Measurements from ENCODE around the gene TRIM75.
"Not testable (repeated sequence)": the region's sequence is repeated elsewhere in the genome, so short reads cannot be mapped to it uniquely, and the experiment has no call there.

TRIM75 gene

GRCh38 chr4:165079476-165079875 lies 25.8 kb downstream of the TRIM75 start:
- DNase-seq: peak in 1 of 3 donors; percentile 1

- not testable (repeated sequence) for DNase-seq
Observed at GRCh38 chr4:165084787-165085186, 31.1 kb downstream of the TRIM75 start.

GRCh38 chr4:165085946-165086345 lies 32.3 kb downstream of the TRIM75 start:
- peak; percentile 44 to 48 (median 47) for DNase-seq

- DNase-seq: no peak
Observed at GRCh38 chr4:165088366-165088765, 34.7 kb downstream of the TRIM75 start.

- DNase-seq: not testable (repeated sequence)
Observed at GRCh38 chr4:165092187-165092586, 38.5 kb downstream of the TRIM75 start.

GRCh38 chr4:165094873-165095272 lies 41.2 kb downstream of the TRIM75 start:
- no peak for DNase-seq

GRCh38 chr4:165095291-165095690 lies 41.6 kb downstream of the TRIM75 start:
- no peak for DNase-seq

GRCh38 chr4:165096776-165097175 lies 43.1 kb downstream of the TRIM75 start:
- peak in 1 of 3 donors; percentile 10 for DNase-seq

- no peak for DNase-seq
Observed at GRCh38 chr4:165101641-165102040, 48.0 kb downstream of the TRIM75 start.

GRCh38 chr4:165106518-165106917 lies 52.9 kb downstream of the TRIM75 start:
- no peak for DNase-seq
